Gastrocnemius medialis (tissue), 4 donors: Measurements from ENCODE around the gene C4orf33.

ENCODE experiments used
- POLR2A ChIP-seq, 2 donors: fragments of 450-650 bp; IDR thresholded peaks; one replicate each; pipeline ENCODE4 v1.6.1; 2017; ENCODE audit warnings: antibody characterized with exemption in 2 of 2, mild to moderate bottlenecking in 2 of 2, moderate library complexity in 2 of 2
- TF ChIP-seq, protein P1 (sequence below), 5 experiments: fragments of 450-650 bp in 3 of 5; fragments of 200-600 bp in 2 of 5; sonication (generic) in 2 of 5; IDR thresholded peaks in 4 of 5; conservative IDR thresholded peaks in 1 of 5; 1 replicate in 4 of 5; 2 replicates in 1 of 5; pipeline ENCODE4 v1.5.1; 2016 to 2019; ENCODE audit warnings: antibody characterized with exemption in 5 of 5, mild to moderate bottlenecking in 3 of 5, moderate library complexity in 3 of 5

DNA sequence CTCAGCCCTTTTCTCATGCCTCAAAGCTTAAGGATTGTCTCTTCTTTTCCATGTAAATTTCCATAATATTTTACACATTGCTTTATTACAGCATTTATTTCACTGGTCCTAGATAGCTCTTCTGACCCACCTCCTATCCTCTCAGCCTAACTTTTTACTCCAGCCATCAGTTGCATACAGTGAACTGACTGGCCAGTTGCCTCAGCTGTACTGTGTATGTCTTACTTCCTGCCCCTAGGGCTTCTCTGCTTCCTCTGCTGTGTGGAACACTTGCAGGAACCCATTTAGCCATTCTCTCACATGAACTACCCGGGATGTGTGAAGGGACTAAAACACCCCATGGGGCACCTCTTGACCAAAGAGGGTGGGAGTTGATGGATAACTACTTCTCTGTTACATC, 18.0 kb downstream of the C4orf33 start:
- TF ChIP-seq, protein P1, sequence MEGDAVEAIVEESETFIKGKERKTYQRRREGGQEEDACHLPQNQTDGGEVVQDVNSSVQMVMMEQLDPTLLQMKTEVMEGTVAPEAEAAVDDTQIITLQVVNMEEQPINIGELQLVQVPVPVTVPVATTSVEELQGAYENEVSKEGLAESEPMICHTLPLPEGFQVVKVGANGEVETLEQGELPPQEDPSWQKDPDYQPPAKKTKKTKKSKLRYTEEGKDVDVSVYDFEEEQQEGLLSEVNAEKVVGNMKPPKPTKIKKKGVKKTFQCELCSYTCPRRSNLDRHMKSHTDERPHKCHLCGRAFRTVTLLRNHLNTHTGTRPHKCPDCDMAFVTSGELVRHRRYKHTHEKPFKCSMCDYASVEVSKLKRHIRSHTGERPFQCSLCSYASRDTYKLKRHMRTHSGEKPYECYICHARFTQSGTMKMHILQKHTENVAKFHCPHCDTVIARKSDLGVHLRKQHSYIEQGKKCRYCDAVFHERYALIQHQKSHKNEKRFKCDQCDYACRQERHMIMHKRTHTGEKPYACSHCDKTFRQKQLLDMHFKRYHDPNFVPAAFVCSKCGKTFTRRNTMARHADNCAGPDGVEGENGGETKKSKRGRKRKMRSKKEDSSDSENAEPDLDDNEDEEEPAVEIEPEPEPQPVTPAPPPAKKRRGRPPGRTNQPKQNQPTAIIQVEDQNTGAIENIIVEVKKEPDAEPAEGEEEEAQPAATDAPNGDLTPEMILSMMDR (IDR thresholded peaks at IDR 0.05 in 4 of 5, conservative IDR thresholded peaks at IDR 0.05 in 1 of 5): no peak
- no peak for TF ChIP-seq POLR2A (IDR thresholded peaks at IDR 0.05)
